HL-60 (cell line): Measurements from ENCODE around the gene PPFIA3.
A peak's percentile ranks its signal among the peaks of the same experiment; 100 is the strongest.

Source experiments
- CTCF ChIP-seq: IDR thresholded peaks from one replicate; pipeline ENCODE4 v1.5.1; 2011; ENCODE audit warnings: low read length, control low read depth, inconsistent platforms; ENCODE audit not compliant: insufficient read depth
- GABPA ChIP-seq: IDR thresholded peaks from 2 replicates; pipeline ENCODE4 v1.6.1; 2012; ENCODE audit warnings: low read depth
- TF ChIP-seq, protein P1 (sequence below): IDR thresholded peaks from 2 replicates; pipeline ENCODE4 v1.6.1; 2012; ENCODE audit warnings: low read depth; ENCODE audit not compliant: insufficient replicate concordance

DNA sequence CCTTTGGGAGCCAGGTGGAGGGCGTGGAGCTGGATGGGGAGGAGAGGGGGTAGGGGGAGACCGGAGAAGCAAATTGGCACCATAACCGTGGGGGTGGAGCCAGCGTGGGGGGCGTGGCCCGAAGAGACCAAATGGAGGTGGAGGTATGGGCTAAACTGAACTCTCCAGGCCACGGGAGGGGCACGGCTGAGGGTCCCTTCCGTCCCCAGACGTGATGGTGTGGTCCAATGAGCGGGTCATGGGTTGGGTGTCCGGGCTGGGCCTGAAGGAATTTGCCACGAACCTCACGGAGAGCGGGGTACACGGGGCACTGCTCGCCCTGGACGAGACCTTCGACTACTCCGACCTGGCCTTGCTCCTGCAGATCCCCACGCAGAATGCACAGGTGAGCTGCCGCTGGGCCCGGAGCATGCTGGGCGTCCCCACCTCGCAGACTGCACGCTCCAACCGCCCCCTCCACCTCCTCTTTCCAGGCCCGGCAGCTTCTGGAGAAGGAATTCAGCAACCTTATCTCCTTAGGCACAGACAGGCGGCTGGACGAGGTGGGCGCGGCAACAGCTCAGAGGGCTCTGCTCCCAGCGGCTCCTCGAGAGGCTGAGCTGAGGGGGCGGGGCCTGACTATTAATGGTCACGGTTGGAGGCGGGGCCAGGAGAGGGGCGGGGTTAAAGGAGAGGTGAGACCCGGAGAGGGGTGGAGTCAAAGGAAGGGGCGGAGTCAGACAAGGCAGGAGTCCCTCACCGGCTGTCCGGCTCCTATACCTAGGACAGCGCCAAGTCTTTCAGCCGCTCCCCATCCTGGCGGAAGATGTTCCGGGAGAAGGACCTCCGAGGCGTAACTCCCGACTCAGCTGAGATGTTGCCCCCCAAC lies 29.7 kb downstream of the PPFIA3 start:
- TF ChIP-seq CTCF (no peak), GABPA (no peak)
- TF ChIP-seq, protein P1, sequence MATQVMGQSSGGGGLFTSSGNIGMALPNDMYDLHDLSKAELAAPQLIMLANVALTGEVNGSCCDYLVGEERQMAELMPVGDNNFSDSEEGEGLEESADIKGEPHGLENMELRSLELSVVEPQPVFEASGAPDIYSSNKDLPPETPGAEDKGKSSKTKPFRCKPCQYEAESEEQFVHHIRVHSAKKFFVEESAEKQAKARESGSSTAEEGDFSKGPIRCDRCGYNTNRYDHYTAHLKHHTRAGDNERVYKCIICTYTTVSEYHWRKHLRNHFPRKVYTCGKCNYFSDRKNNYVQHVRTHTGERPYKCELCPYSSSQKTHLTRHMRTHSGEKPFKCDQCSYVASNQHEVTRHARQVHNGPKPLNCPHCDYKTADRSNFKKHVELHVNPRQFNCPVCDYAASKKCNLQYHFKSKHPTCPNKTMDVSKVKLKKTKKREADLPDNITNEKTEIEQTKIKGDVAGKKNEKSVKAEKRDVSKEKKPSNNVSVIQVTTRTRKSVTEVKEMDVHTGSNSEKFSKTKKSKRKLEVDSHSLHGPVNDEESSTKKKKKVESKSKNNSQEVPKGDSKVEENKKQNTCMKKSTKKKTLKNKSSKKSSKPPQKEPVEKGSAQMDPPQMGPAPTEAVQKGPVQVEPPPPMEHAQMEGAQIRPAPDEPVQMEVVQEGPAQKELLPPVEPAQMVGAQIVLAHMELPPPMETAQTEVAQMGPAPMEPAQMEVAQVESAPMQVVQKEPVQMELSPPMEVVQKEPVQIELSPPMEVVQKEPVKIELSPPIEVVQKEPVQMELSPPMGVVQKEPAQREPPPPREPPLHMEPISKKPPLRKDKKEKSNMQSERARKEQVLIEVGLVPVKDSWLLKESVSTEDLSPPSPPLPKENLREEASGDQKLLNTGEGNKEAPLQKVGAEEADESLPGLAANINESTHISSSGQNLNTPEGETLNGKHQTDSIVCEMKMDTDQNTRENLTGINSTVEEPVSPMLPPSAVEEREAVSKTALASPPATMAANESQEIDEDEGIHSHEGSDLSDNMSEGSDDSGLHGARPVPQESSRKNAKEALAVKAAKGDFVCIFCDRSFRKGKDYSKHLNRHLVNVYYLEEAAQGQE: peak; percentile 83
